ENCODE results near the gene TBX6.
"Not testable (repeated sequence)": the region's sequence is repeated elsewhere in the genome, so short reads cannot be mapped to it uniquely, and the experiment has no call there.

Gene TBX6

GRCh38 chr16:30054959-30055553, 36.7 kb downstream of the TBX6 start:
- Mint-ChIP-seq H3K27me3 (no peaks in the 10 kb centered on the region), H3K4me1 (ENCODE audit: low read depth) (peaks cover 22% of the 10 kb centered on the region), H3K27ac (no peak overlapping the region), H3K4me3 (no peak overlapping the region), H3K36me3 (ENCODE audit: low read depth) (no peaks in the 10 kb centered on the region), H3K9me3 (no peaks in the 10 kb centered on the region)
- intact Hi-C loops (cut with micrococcal nuclease): no loop called here

DNA sequence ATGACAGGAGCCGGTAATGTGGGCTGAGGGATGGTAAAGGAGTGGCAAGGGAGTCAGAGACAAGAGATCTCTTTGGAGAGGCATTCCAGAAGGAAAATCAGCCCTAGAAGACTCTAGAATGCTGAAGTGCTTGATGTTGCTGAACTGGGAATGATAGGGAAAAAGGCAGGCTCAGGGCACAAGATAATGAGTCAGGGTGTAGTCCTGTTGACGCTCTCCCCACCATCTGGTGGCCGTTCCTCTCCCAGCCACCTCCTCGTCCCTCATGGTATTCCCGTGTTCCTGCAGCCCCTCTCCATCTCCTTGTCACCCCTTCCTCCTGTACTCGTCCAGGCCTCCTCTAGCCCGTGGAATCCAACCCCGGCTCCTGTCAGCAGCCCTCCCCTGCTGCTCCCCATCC, 37.3 kb downstream of the TBX6 start:
- H3K36me3 Mint-ChIP-seq (ENCODE audit: low read depth): no peaks in the 10 kb centered on the region
- H3K4me3 Mint-ChIP-seq: no peak overlapping the region
- H3K4me1 Mint-ChIP-seq (ENCODE audit: low read depth): peaks cover 22% of the 10 kb centered on the region
- intact Hi-C loops (cut with micrococcal nuclease): no loop called here
- no peaks in the 10 kb centered on the region for H3K27me3 Mint-ChIP-seq
- no peak overlapping the region for H3K27ac Mint-ChIP-seq
- H3K9me3 Mint-ChIP-seq: no peaks in the 10 kb centered on the region

GRCh38 chr16:30053376-30054015, 38.2 kb downstream of the TBX6 start:
- Mint-ChIP-seq H3K4me1 (ENCODE audit: low read depth) (peaks cover 22% of the 10 kb centered on the region), H3K27me3 (no peaks in the 10 kb centered on the region), H3K27ac (peak overlapping the region; percentile 55), H3K9me3 (no peaks in the 10 kb centered on the region), H3K4me3 (peak overlapping the region; percentile 87), H3K36me3 (ENCODE audit: low read depth) (no peaks in the 10 kb centered on the region)
- intact Hi-C loops (cut with micrococcal nuclease): loop anchor here (1.0 kb wide), 1 partner anchor 12 kb away; the partner anchor contains the start of gene ALDOA

DNA sequence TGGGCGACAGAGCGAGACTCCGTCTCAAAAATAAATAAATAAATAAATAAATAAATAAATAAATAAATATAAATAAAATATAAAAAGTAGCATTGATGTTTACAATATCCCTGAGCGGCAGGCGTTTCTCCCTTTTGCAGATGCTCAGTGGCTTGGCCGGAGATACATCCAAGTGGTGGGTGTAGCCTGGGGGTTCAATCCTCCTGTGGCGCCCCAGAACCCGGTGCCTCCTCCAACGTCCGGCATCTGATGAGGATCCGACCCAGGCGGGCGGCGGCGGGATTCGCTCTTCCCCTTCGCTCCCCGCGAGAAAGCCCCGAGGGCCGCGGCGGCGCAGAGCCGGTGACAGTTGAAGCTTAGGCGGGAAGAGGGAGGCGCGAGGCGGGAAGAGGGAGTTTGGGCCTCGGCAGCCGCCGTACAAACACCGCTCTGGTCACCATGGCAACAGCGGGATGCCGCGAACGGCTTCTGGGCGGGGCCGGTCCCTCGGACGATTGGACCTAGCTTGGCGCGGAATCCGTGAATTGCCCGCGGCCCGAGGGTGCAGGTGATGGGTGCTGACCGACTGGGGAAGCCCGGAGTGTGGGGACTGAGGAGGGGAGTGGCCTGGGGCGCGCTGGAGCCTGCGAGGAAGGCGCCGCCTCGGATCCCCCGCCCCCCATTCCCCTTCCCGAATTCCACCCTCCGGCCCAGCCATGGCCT, 38.9 kb downstream of the TBX6 start:
- Mint-ChIP-seq H3K9me3 (no peaks in the 10 kb centered on the region), H3K27me3 (no peaks in the 10 kb centered on the region), H3K4me1 (ENCODE audit: low read depth) (peaks cover 22% of the 10 kb centered on the region), H3K27ac (peak overlapping the region; percentile 55), H3K36me3 (ENCODE audit: low read depth) (no peaks in the 10 kb centered on the region), H3K4me3 (peak overlapping the region; percentile 87)
- intact Hi-C loops (cut with micrococcal nuclease): loop anchor here (1.0 kb wide), 1 partner anchor 12 kb away; the partner anchor contains the start of gene ALDOA

GRCh38 chr16:30051518-30051917, 40.2 kb downstream of the TBX6 start:
- Mint-ChIP-seq H3K27me3 (no peaks in the 10 kb centered on the region), H3K27ac (peak overlapping the region; percentile 4), H3K9me3 (no peaks in the 10 kb centered on the region), H3K36me3 (ENCODE audit: low read depth) (no peaks in the 10 kb centered on the region), H3K4me3 (no peak overlapping the region), H3K4me1 (ENCODE audit: low read depth) (peaks cover 22% of the 10 kb centered on the region)
- intact Hi-C loops (cut with micrococcal nuclease): no loop called here

DNA sequence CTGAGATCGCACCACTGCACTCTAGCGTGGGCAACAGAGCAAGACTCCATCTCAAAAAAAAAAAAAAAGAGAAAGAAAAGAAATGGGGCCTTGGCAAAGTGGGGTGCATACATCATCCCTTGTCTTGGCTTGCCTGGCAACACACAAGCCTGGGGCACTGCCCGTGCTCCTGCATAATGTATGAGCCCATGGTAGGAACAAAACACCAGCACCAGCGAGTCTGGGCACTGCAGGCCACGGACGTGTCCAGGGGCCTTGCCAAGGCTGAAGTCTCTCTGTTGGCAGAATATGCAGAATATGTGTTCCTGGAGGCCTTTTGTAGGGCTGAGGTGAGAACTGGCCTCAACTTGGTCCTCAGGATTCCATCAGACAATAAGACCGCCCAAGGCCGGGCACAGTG, 41.9 kb downstream of the TBX6 start:
- Mint-ChIP-seq H3K27ac (no peak overlapping the region), H3K27me3 (no peaks in the 10 kb centered on the region), H3K4me3 (no peak overlapping the region), H3K9me3 (no peaks in the 10 kb centered on the region), H3K36me3 (ENCODE audit: low read depth) (no peaks in the 10 kb centered on the region), H3K4me1 (ENCODE audit: low read depth) (peaks cover 19% of the 10 kb centered on the region)
- intact Hi-C loops (cut with micrococcal nuclease): no loop called here

DNA sequence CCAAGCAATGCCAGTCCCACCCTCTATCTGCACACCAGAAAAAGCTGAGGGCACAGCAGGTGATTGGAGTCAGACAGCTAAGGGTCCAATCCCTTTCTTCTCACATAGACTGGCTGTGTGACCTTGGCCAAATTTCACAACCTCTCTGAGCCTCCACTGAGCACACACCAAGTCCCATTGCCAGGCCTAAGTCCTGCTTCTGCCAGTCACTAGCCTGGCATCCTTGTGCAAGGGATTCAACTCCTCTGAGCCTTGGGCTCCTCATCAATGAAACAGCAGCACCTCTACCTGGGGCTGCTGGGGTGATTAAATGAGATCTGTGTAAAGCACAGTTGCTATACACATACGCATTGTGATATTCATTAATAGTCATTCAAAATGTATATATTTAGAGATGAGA, 45.1 kb downstream of the TBX6 start:
- Mint-ChIP-seq H3K4me3 (no peak overlapping the region), H3K27me3 (peaks cover 3% of the 10 kb centered on the region), H3K4me1 (ENCODE audit: low read depth) (peaks cover 2% of the 10 kb centered on the region), H3K27ac (no peak overlapping the region), H3K9me3 (no peaks in the 10 kb centered on the region), H3K36me3 (ENCODE audit: low read depth) (no peaks in the 10 kb centered on the region)
- intact Hi-C loops (cut with micrococcal nuclease): no loop called here

- Mint-ChIP-seq H3K4me3 (no peak overlapping the region), H3K36me3 (ENCODE audit: low read depth) (no peaks in the 10 kb centered on the region), H3K9me3 (no peaks in the 10 kb centered on the region), H3K27me3 (peaks cover 3% of the 10 kb centered on the region), H3K27ac (no peak overlapping the region), H3K4me1 (ENCODE audit: low read depth) (no peaks in the 10 kb centered on the region)
- intact Hi-C loops (cut with micrococcal nuclease): no loop called here
Measured at GRCh38 chr16:30046178-30046577, 45.5 kb downstream of the TBX6 start.

DNA sequence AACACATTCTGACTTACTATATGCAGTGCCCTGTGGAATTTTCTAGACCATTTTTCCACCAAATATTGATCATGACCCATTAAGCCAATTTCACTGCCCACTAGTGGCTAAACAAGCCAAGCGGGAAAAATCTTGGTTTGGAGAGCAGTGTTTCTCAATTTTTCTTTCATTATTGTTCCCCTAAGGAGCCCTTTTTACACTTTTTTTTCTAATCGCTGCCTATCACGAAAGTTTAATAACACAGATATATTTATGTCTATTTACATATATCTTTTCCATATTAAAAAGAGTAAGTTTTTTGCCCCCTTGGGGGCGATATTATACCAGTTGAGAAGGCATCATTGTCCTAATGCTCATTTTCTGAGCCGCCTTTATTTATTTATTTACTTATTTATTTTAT, 49.9 kb downstream of the TBX6 start:
- no peaks in the 10 kb centered on the region for H3K9me3 Mint-ChIP-seq
- H3K4me3 Mint-ChIP-seq: no peak overlapping the region
- peaks cover 7% of the 10 kb centered on the region for H3K27me3 Mint-ChIP-seq
- intact Hi-C loops (cut with micrococcal nuclease): no loop called here
- peaks cover 6% of the 10 kb centered on the region for H3K4me1 Mint-ChIP-seq (ENCODE audit: low read depth)
- H3K27ac Mint-ChIP-seq: no peak overlapping the region
- no peaks in the 10 kb centered on the region for H3K36me3 Mint-ChIP-seq (ENCODE audit: low read depth)

- H3K4me3 Mint-ChIP-seq; H3K36me3 Mint-ChIP-seq (ENCODE audit: low read depth); H3K4me1 Mint-ChIP-seq (ENCODE audit: low read depth); intact Hi-C loops (cut with micrococcal nuclease); H3K9me3 Mint-ChIP-seq; H3K27ac Mint-ChIP-seq: not testable (repeated sequence)
- peaks cover 14% of the 10 kb centered on the region for H3K27me3 Mint-ChIP-seq
Measured at GRCh38 chr16:30040690-30041089, 51.0 kb downstream of the TBX6 start.

- no peaks in the 10 kb centered on the region for H3K36me3 Mint-ChIP-seq (ENCODE audit: low read depth)
- peak overlapping the region; percentile 33 for H3K4me3 Mint-ChIP-seq
- no peak overlapping the region for H3K27ac Mint-ChIP-seq
- intact Hi-C loops (cut with micrococcal nuclease): no loop called here
- H3K27me3 Mint-ChIP-seq: peaks cover 18% of the 10 kb centered on the region
- no peaks in the 10 kb centered on the region for H3K9me3 Mint-ChIP-seq
- peaks cover 8% of the 10 kb centered on the region for H3K4me1 Mint-ChIP-seq (ENCODE audit: low read depth)
Measured at GRCh38 chr16:30040221-30040620, 51.5 kb downstream of the TBX6 start.
